K562 (cell line): ENCODE measurements around the gene SNX3. TPM values are rescaled to one million over a fixed set of nuclear protein-coding genes. Genes with fewer than 3 reads are reported as not detected.

Experiments
- BHLHE40 ChIP-seq: IDR thresholded peaks from 2 replicates; pipeline ENCODE4 v1.6.1; 2011; ENCODE audit warnings: low read length, improper control_type of control experiment
- BMI1 ChIP-seq: fragments of 150-350 bp; IDR thresholded peaks from 2 replicates; pipeline ENCODE4 v1.6.1; 2014; ENCODE audit warnings: low read length
- CBX8 ChIP-seq: fragments of 200-600 bp; sonication (generic); IDR thresholded peaks from 2 replicates; pipeline ENCODE4 v1.6.1; 2012; ENCODE audit warnings: borderline replicate concordance, mixed run types, low read depth, mild to moderate bottlenecking, moderate library complexity, mixed read lengths, low read length, control low read depth, inconsistent platforms; ENCODE audit not compliant: poor library complexity, severe bottlenecking; ENCODE audit errors: extremely low read depth
- CREM ChIP-seq: IDR thresholded peaks from 2 replicates; pipeline ENCODE4 v1.6.1; 2014; ENCODE audit warnings: antibody characterized with exemption, low read depth
- E2F3 ChIP-seq: fragments of 250-450 bp; sonication (Bioruptor Pico); IDR thresholded peaks from 2 replicates; pipeline ENCODE4 v1.4.0; 2020; ENCODE audit warnings: mild to moderate bottlenecking
- ETV6 ChIP-seq, 3 experiments: fragments of 150-350 bp in 1 of 3; sonication (generic) in 1 of 3; formaldehyde crosslinking in 1 of 3; IDR thresholded peaks; 2 replicates each; pipeline versions ENCODE4 v1.6.1 to v1.8.0; 2014 to 2022; ENCODE audit warnings: borderline replicate concordance in 2 of 3, low read depth in 2 of 3, antibody characterized with exemption in 1 of 3, low read length in 1 of 3, mild to moderate bottlenecking in 1 of 3, missing genetic modification reagents in 1 of 3
- FOXJ3 ChIP-seq: sonication (generic); formaldehyde crosslinking; IDR thresholded peaks from 2 replicates; pipeline ENCODE4 v1.4.0; 2020; ENCODE audit warnings: mild to moderate bottlenecking, missing genetic modification reagents
- FOXP1 ChIP-seq: sonication (generic); formaldehyde crosslinking; IDR thresholded peaks from 2 replicates; pipeline ENCODE4 v1.8.0; 2022; ENCODE audit warnings: mild to moderate bottlenecking, missing genetic modification reagents
- GATA2 ChIP-seq: sonication (generic); formaldehyde crosslinking; IDR thresholded peaks from 2 replicates; pipeline ENCODE4 v1.4.0; 2020; ENCODE audit warnings: mild to moderate bottlenecking, missing genetic modification reagents
- GTF2A2 ChIP-seq: IDR thresholded peaks from 2 replicates; pipeline ENCODE4 v1.6.1; 2016; ENCODE audit warnings: mild to moderate bottlenecking, missing genetic modification characterization, missing compliant biosample characterization
- MEIS2 ChIP-seq: fragments of 450-650 bp; IDR thresholded peaks from 2 replicates; pipeline ENCODE4 v1.6.1; 2014; ENCODE audit warnings: mild to moderate bottlenecking; ENCODE audit not compliant: partially characterized antibody
- PCBP1 ChIP-seq: fragments of 200-400 bp; formaldehyde crosslinking; IDR thresholded peaks from 2 replicates; pipeline ENCODE4 v1.6.1; 2018; ENCODE audit warnings: mild to moderate bottlenecking, low read depth, low read length; ENCODE audit not compliant: poor library complexity, severe bottlenecking
- STAT5B ChIP-seq: fragments of 250-450 bp; sonication (Bioruptor Pico); IDR thresholded peaks from 2 replicates; pipeline ENCODE4 v1.8.0; 2021; ENCODE audit warnings: mild to moderate bottlenecking, inconsistent platforms
- VEZF1 ChIP-seq: fragments of 200-800 bp; sonication (Bioruptor generic); IDR thresholded peaks from 2 replicates; pipeline ENCODE4 v1.6.1; 2017; ENCODE audit warnings: missing genetic modification characterization, missing compliant biosample characterization
- ZBTB40 ChIP-seq, 2 experiments: fragments of 450-650 bp in 1 of 2; sonication (generic) in 1 of 2; formaldehyde crosslinking in 1 of 2; IDR thresholded peaks; 2 replicates each; pipeline versions ENCODE4 v1.7.1 to v1.9.0; 2016 to 2022; ENCODE audit warnings: inconsistent platforms in 1 of 2, mild to moderate bottlenecking in 1 of 2, missing genetic modification reagents in 1 of 2
- ZNF140 ChIP-seq: fragments of 250-450 bp; sonication (Bioruptor Pico); IDR thresholded peaks from 2 replicates; pipeline ENCODE4 v1.8.0; 2021; ENCODE audit warnings: moderate library complexity, mild to moderate bottlenecking, inconsistent platforms
- ZNF3 ChIP-seq: fragments of 250-450 bp; sonication (Bioruptor Pico); IDR thresholded peaks from 2 replicates; pipeline ENCODE4 v1.5.0; 2021; ENCODE audit warnings: mild to moderate bottlenecking, moderate library complexity
- polyA plus RNA-seq, 8 experiments: library from polyadenylated mRNA; depleted of rRNA in 4 of 8; stranded (reverse) in 5 of 8; unstranded in 3 of 8; fragments of >200 nt; fragmentation: Nextera tagmentation in 2 of 8; fragmentation: Illumina TruSeq in 1 of 8; extraction: Ambion mirVana in 2 of 8; extraction: Trizol in 1 of 8; gene quantifications; 2 replicates each; pipeline versions ENCODE4 v1.2.1 to v1.2.3, GENCODE V29; 2011 to 2014; ENCODE audit warnings: inconsistent platforms in 1 of 8, missing spikeins in 1 of 8
- total RNA-seq, 7 experiments: library from RNA; depleted of rRNA in 6 of 7; stranded (reverse); fragments of >200 nt in 6 of 7; fragmentation: Illumina TruSeq in 2 of 7; extraction: Trizol in 2 of 7; gene quantifications; 2 replicates each; pipeline versions ENCODE4 v1.2.1 to v1.2.3, GENCODE V29; 2011 to 2021; ENCODE audit warnings: low replicate concordance in 1 of 7

Gene SNX3
- total and polyA plus RNA-seq, 9 of the 15 experiments (the other 6 are each of a cell fraction or from before 2014, with no cell fraction given), result 48.9 to 410 (median 159) TPM

GRCh38 chr6:108260809-108261569 lies at the start of gene SNX3 (continued):
- TF ChIP-seq VEZF1 (CRISPR knock-in tag) (peak; percentile 86), MEIS2 (peak; percentile 14), CREM (peak; percentile 61), FOXJ3 (CRISPR knock-in tag) (no peak), BHLHE40 (peak; percentile 20; the same call in 1 of the 2 replicates), ZNF140 (CRISPR knock-in tag) (no peak), BMI1 (no peak), GTF2A2 (tag) (no peak), PCBP1 (no peak), ZBTB40 (IDR thresholded peaks at IDR 0.05) (peak; percentile 91), ZBTB40 (CRISPR knock-in tag; IDR thresholded peaks at IDR 0.05) (no peak), ZNF3 (CRISPR knock-in tag) (no peak), GATA2 (CRISPR knock-in tag) (peak; percentile 78), CBX8 (no peak), STAT5B (no peak), E2F3 (CRISPR knock-in tag) (no peak), FOXP1 (CRISPR knock-in tag) (peak; percentile 81), ETV6 (IDR thresholded peaks at IDR 0.05; ENCODE audit: borderline replicate concordance in 1 of 2, low read depth in 2 of 2, low read length in 1 of 2) (0 out of 4 replicates have a peak, but pooled peaks of 1 of the 2 experiments have one; percentile 63), ETV6 (CRISPR knock-in tag; IDR thresholded peaks at IDR 0.05; ENCODE audit: borderline replicate concordance) (no peak)
